K562 (cell line): ENCODE measurements around the gene RGL2. TPM values are rescaled to one million over a fixed set of nuclear protein-coding genes. Genes with fewer than 3 reads are reported as not detected.

Experiments
- ATF7 ChIP-seq: fragments of 450-650 bp; IDR thresholded peaks from 2 replicates; pipeline ENCODE4 v1.7.1; 2014; ENCODE audit warnings: mild to moderate bottlenecking, moderate library complexity
- EP300 ChIP-seq: IDR thresholded peaks from 2 replicates; pipeline ENCODE4 v1.6.1; 2012; ENCODE audit warnings: low read length, improper control_type of control experiment
- MYC ChIP-seq, 2 experiments: fragments of 250-450 bp in 1 of 2; sonication (Bioruptor Pico) in 1 of 2; IDR thresholded peaks; 2 replicates each; pipeline versions ENCODE4 v1.5.1 to v1.6.1; 2012 to 2021; ENCODE audit warnings: low read depth in 2 of 2, borderline replicate concordance in 1 of 2, improper control_type of control experiment in 1 of 2, low read length in 1 of 2, mild to moderate bottlenecking in 1 of 2, moderate library complexity in 1 of 2
- RUNX1 ChIP-seq: sonication (generic); IDR thresholded peaks from 2 replicates; pipeline ENCODE4 v1.6.1; 2016; ENCODE audit warnings: antibody characterized with exemption, low read depth
- TOE1 ChIP-seq, 2 experiments: fragments of 450-650 bp in 1 of 2; sonication (generic) in 1 of 2; formaldehyde crosslinking in 1 of 2; IDR thresholded peaks; 2 replicates each; pipeline versions ENCODE4 v1.7.1 to v1.8.0; 2016 to 2022; ENCODE audit warnings: borderline replicate concordance in 2 of 2, mild to moderate bottlenecking in 2 of 2, antibody characterized with exemption in 1 of 2, inconsistent platforms in 1 of 2, low read depth in 1 of 2, missing genetic modification reagents in 1 of 2, moderate library complexity in 1 of 2
- U2AF2 ChIP-seq: fragments of 200-400 bp; formaldehyde crosslinking; optimal IDR thresholded peaks from 2 replicates; pipeline ENCODE3; 2017; ENCODE audit warnings: low read depth, mild to moderate bottlenecking, low read length
- polyA plus RNA-seq, 8 experiments: library from polyadenylated mRNA; depleted of rRNA in 4 of 8; stranded (reverse) in 5 of 8; unstranded in 3 of 8; fragments of >200 nt; fragmentation: Nextera tagmentation in 2 of 8; fragmentation: Illumina TruSeq in 1 of 8; extraction: Ambion mirVana in 2 of 8; extraction: Trizol in 1 of 8; gene quantifications; 2 replicates each; pipeline versions ENCODE4 v1.2.1 to v1.2.3, GENCODE V29; 2011 to 2014; ENCODE audit warnings: inconsistent platforms in 1 of 8, missing spikeins in 1 of 8
- total RNA-seq, 7 experiments: library from RNA; depleted of rRNA in 6 of 7; stranded (reverse); fragments of >200 nt in 6 of 7; fragmentation: Illumina TruSeq in 2 of 7; extraction: Trizol in 2 of 7; gene quantifications; 2 replicates each; pipeline versions ENCODE4 v1.2.1 to v1.2.3, GENCODE V29; 2011 to 2021; ENCODE audit warnings: low replicate concordance in 1 of 7
- TF ChIP-seq, protein P1 (sequence below): sonication (generic); formaldehyde crosslinking; IDR thresholded peaks from 2 replicates; pipeline ENCODE4 v1.8.0; 2023; ENCODE audit warnings: missing genetic modification reagents, mild to moderate bottlenecking, borderline replicate concordance
- TF ChIP-seq, protein P2 (sequence below), 2 experiments: fragments of 450-650 bp; conservative IDR thresholded peaks; 2 replicates each; pipeline ENCODE4 v1.6.1; 2017; ENCODE audit warnings: mild to moderate bottlenecking in 2 of 2, moderate library complexity in 2 of 2
- TF ChIP-seq, protein P3 (sequence below), 2 experiments: fragments of 450-650 bp; formaldehyde crosslinking in 1 of 2; IDR thresholded peaks; 2 replicates each; pipeline versions ENCODE4 v1.4.0 to v1.6.1; 2014 to 2020; ENCODE audit warnings: mild to moderate bottlenecking in 2 of 2, borderline replicate concordance in 1 of 2, low read depth in 1 of 2

RGL2 gene
- total and polyA plus RNA-seq, 9 of the 15 experiments (the other 6 are each of a cell fraction or from before 2014, with no cell fraction given) = 1.8 to 57.1 (median 19.5) TPM

DNA sequence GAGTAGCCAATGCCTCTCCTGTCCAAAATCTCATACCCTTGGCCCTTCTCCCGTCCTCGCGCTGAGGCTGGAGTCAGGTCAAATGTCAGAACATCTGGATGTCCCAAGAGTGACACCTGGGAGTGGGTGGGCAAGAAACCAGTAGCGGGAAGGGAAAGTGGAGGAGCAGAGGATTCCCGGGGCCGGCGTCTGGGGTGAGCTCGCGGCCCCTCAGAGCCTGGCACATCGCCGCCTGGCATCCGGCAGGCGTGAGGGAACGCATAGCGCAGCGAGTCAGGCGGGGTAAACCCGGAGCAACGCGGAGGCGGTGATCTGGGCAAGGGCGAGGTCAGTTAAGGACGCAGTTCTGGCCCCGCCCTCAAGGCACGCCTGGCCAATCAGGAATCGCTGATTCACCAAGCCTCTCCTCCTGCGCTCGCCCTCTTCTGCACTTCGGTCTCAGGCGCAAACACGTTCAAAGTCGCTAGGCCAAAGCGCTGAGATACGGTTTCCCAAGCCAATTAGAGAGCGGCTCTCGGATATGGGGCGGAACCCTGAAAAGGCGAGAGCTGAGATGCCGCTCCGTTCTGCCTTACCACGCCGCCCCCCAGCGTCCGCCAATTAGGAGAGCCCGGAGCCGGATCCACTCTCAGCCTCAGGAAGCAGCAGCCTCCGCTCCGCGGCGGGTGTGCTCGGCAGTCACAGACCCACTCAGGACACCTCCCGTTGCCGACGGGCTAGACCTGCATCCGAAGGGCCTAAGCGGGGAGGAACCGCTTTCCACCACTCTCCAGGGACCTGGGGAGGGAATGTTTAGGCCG lies 49.6 kb downstream of the RGL2 start (continued):
- TF ChIP-seq, protein P1, sequence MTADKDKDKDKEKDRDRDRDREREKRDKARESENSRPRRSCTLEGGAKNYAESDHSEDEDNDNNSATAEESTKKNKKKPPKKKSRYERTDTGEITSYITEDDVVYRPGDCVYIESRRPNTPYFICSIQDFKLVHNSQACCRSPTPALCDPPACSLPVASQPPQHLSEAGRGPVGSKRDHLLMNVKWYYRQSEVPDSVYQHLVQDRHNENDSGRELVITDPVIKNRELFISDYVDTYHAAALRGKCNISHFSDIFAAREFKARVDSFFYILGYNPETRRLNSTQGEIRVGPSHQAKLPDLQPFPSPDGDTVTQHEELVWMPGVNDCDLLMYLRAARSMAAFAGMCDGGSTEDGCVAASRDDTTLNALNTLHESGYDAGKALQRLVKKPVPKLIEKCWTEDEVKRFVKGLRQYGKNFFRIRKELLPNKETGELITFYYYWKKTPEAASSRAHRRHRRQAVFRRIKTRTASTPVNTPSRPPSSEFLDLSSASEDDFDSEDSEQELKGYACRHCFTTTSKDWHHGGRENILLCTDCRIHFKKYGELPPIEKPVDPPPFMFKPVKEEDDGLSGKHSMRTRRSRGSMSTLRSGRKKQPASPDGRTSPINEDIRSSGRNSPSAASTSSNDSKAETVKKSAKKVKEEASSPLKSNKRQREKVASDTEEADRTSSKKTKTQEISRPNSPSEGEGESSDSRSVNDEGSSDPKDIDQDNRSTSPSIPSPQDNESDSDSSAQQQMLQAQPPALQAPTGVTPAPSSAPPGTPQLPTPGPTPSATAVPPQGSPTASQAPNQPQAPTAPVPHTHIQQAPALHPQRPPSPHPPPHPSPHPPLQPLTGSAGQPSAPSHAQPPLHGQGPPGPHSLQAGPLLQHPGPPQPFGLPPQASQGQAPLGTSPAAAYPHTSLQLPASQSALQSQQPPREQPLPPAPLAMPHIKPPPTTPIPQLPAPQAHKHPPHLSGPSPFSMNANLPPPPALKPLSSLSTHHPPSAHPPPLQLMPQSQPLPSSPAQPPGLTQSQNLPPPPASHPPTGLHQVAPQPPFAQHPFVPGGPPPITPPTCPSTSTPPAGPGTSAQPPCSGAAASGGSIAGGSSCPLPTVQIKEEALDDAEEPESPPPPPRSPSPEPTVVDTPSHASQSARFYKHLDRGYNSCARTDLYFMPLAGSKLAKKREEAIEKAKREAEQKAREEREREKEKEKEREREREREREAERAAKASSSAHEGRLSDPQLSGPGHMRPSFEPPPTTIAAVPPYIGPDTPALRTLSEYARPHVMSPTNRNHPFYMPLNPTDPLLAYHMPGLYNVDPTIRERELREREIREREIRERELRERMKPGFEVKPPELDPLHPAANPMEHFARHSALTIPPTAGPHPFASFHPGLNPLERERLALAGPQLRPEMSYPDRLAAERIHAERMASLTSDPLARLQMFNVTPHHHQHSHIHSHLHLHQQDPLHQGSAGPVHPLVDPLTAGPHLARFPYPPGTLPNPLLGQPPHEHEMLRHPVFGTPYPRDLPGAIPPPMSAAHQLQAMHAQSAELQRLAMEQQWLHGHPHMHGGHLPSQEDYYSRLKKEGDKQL (CRISPR knock-in tag) = no peak
- peak; percentile 88 for TF ChIP-seq ATF7
- peak; percentile 78 for TF ChIP-seq MYC (IDR thresholded peaks at IDR 0.05; ENCODE audit: low read depth, low read length)
- no peak for TF ChIP-seq MYC (CRISPR knock-in tag; IDR thresholded peaks at IDR 0.05; ENCODE audit: borderline replicate concordance, low read depth)
- TF ChIP-seq, protein P2, sequence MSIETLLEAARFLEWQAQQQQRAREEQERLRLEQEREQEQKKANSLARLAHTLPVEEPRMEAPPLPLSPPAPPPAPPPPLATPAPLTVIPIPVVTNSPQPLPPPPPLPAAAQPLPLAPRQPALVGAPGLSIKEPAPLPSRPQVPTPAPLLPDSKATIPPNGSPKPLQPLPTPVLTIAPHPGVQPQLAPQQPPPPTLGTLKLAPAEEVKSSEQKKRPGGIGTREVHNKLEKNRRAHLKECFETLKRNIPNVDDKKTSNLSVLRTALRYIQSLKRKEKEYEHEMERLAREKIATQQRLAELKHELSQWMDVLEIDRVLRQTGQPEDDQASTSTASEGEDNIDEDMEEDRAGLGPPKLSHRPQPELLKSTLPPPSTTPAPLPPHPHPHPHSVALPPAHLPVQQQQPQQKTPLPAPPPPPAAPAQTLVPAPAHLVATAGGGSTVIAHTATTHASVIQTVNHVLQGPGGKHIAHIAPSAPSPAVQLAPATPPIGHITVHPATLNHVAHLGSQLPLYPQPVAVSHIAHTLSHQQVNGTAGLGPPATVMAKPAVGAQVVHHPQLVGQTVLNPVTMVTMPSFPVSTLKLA (conservative IDR thresholded peaks at IDR 0.05) = peak; percentile 49 to 78
- TF ChIP-seq EP300 = 0 out of 2 replicates have a peak, but pooled peaks have one; percentile 6
- TF ChIP-seq U2AF2 = no peak
- TF ChIP-seq RUNX1 = 0 out of 2 replicates have a peak, but pooled peaks have one; percentile 43
- TF ChIP-seq TOE1 (IDR thresholded peaks at IDR 0.05; ENCODE audit: borderline replicate concordance) = peak; percentile 42
- TF ChIP-seq TOE1 (CRISPR knock-in tag; IDR thresholded peaks at IDR 0.05; ENCODE audit: borderline replicate concordance, low read depth) = no peak
- TF ChIP-seq, protein P3, sequence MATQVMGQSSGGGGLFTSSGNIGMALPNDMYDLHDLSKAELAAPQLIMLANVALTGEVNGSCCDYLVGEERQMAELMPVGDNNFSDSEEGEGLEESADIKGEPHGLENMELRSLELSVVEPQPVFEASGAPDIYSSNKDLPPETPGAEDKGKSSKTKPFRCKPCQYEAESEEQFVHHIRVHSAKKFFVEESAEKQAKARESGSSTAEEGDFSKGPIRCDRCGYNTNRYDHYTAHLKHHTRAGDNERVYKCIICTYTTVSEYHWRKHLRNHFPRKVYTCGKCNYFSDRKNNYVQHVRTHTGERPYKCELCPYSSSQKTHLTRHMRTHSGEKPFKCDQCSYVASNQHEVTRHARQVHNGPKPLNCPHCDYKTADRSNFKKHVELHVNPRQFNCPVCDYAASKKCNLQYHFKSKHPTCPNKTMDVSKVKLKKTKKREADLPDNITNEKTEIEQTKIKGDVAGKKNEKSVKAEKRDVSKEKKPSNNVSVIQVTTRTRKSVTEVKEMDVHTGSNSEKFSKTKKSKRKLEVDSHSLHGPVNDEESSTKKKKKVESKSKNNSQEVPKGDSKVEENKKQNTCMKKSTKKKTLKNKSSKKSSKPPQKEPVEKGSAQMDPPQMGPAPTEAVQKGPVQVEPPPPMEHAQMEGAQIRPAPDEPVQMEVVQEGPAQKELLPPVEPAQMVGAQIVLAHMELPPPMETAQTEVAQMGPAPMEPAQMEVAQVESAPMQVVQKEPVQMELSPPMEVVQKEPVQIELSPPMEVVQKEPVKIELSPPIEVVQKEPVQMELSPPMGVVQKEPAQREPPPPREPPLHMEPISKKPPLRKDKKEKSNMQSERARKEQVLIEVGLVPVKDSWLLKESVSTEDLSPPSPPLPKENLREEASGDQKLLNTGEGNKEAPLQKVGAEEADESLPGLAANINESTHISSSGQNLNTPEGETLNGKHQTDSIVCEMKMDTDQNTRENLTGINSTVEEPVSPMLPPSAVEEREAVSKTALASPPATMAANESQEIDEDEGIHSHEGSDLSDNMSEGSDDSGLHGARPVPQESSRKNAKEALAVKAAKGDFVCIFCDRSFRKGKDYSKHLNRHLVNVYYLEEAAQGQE (IDR thresholded peaks at IDR 0.05; ENCODE audit: borderline replicate concordance) = peak; percentile 10; the same call in 1 of the 2 replicates
- TF ChIP-seq, protein P3 (CRISPR knock-in tag; IDR thresholded peaks at IDR 0.05; ENCODE audit: low read depth) = no peak
